Measurements from ENCODE around the gene MYBPH.

MYBPH gene

GRCh38 chr1:203216274-203217138 is 40.9 kb upstream of the MYBPH start:
- H3K27me3 ChIP-seq (ENCODE audit: control insufficient read depth in 3 of 3, insufficient read depth in 3 of 3, low read depth in 1 of 3, low read length in 3 of 3), result peaks cover 0 to 56% (median 0%) of the 10 kb centered on the region in 3 experiments
- no peaks in the 10 kb centered on the region for H3K36me3 ChIP-seq (replicated peaks in 1 of 2; ENCODE audit: control insufficient read depth in 2 of 2, insufficient read depth in 2 of 2, low read length in 2 of 2)
- H3K14ac ChIP-seq (ENCODE audit: low read length), result no peak overlapping the region
- H3K9me3 ChIP-seq (replicated peaks in 1 of 2; ENCODE audit: control insufficient read depth in 2 of 2, insufficient read depth in 1 of 2, low read depth in 1 of 2, low read length in 2 of 2), result no peaks in the 10 kb centered on the region
- no peak overlapping the region for H2BK15ac ChIP-seq (ENCODE audit: low read length)
- H3K9ac ChIP-seq (ENCODE audit: low read depth, low read length, poor library complexity), result no peak overlapping the region
- H2AFZ ChIP-seq (ENCODE audit: low read length), result no peak overlapping the region
- DNase-seq (ENCODE audit: low spot score), result peak; percentile 84
- H3K4ac ChIP-seq (ENCODE audit: low read length), result no peak overlapping the region
- no peak overlapping the region for H2BK120ac ChIP-seq (ENCODE audit: low read depth, low read length)
- H3K79me1 ChIP-seq (ENCODE audit: low read depth, low read length), result no peaks in the 10 kb centered on the region
- peaks cover 0 to 6% of the 10 kb centered on the region in 2 donors for H3K4me1 ChIP-seq (ENCODE audit: control insufficient read depth in 2 of 2, insufficient read depth in 1 of 2, low read depth in 1 of 2, low read length in 2 of 2)
- no peak overlapping the region for H3K18ac ChIP-seq (ENCODE audit: low read length)
- no peak overlapping the region for H4K91ac ChIP-seq (ENCODE audit: low read depth, low read length, poor library complexity)
- H2BK5ac ChIP-seq (ENCODE audit: low read length), result peak overlapping the region; percentile 14
- no peak overlapping the region for H3K23ac ChIP-seq (ENCODE audit: low read depth, low read length, poor library complexity)
- H3K27ac ChIP-seq (replicated peaks; ENCODE audit: low read length), result no peak overlapping the region
- H2BK12ac ChIP-seq (ENCODE audit: low read length), result no peak overlapping the region
- WGBS, 2 donors (ENCODE audit: extremely low coverage in 2 of 2, insufficient read length in 2 of 2, insufficient replicate concordance in 1 of 2), result no CpG with 5 or more reads among the region's 19 CpGs
- no peak overlapping the region for H3K4me3 ChIP-seq (ENCODE audit: low read length in 2 of 2)
- no peak overlapping the region for H4K8ac ChIP-seq (ENCODE audit: low read depth, low read length)
- peak overlapping the region; percentile 8 for H2AK5ac ChIP-seq (ENCODE audit: low read depth, low read length)
- no peak overlapping the region for H3K4me2 ChIP-seq (ENCODE audit: insufficient read depth, low read length, poor library complexity, severe bottlenecking)

GRCh38 chr1:203215573-203215972 is 39.9 kb upstream of the MYBPH start:
- Histone ChIP-seq H3K9ac (ENCODE audit: low read depth, low read length, poor library complexity) (no peak overlapping the region), H4K91ac (ENCODE audit: low read depth, low read length, poor library complexity) (no peak overlapping the region), H2BK12ac (ENCODE audit: low read length) (no peak overlapping the region), H2BK5ac (ENCODE audit: low read length) (no peak overlapping the region), H3K4ac (ENCODE audit: low read length) (no peak overlapping the region), H3K18ac (ENCODE audit: low read length) (no peak overlapping the region), H3K36me3 (replicated peaks in 1 of 2; ENCODE audit: control insufficient read depth in 2 of 2, insufficient read depth in 2 of 2, low read length in 2 of 2) (no peaks in the 10 kb centered on the region), H2BK15ac (ENCODE audit: low read length) (no peak overlapping the region), H3K9me3 (replicated peaks in 1 of 2; ENCODE audit: control insufficient read depth in 2 of 2, insufficient read depth in 1 of 2, low read depth in 1 of 2, low read length in 2 of 2) (no peaks in the 10 kb centered on the region), H3K4me3 (ENCODE audit: low read length in 2 of 2) (no peak overlapping the region), H2AFZ (ENCODE audit: low read length) (no peak overlapping the region), H3K14ac (ENCODE audit: low read length) (no peak overlapping the region), H3K79me1 (ENCODE audit: low read depth, low read length) (no peaks in the 10 kb centered on the region), H3K27me3 (ENCODE audit: control insufficient read depth in 3 of 3, insufficient read depth in 3 of 3, low read depth in 1 of 3, low read length in 3 of 3) (peaks cover 0 to 51% (median 0%) of the 10 kb centered on the region in 3 experiments), H4K8ac (ENCODE audit: low read depth, low read length) (no peak overlapping the region), H3K23ac (ENCODE audit: low read depth, low read length, poor library complexity) (peak overlapping the region; percentile 3), H3K4me1 (ENCODE audit: control insufficient read depth in 2 of 2, insufficient read depth in 1 of 2, low read depth in 1 of 2, low read length in 2 of 2) (peaks cover 0 to 6% of the 10 kb centered on the region in 2 donors), H2BK120ac (ENCODE audit: low read depth, low read length) (no peak overlapping the region), H3K27ac (replicated peaks; ENCODE audit: low read length) (no peak overlapping the region), H3K4me2 (ENCODE audit: insufficient read depth, low read length, poor library complexity, severe bottlenecking) (no peak overlapping the region), H2AK5ac (ENCODE audit: low read depth, low read length) (no peak overlapping the region)
- no peak for DNase-seq (ENCODE audit: low spot score)
- WGBS, 2 donors (ENCODE audit: extremely low coverage in 2 of 2, insufficient read length in 2 of 2, insufficient replicate concordance in 1 of 2), result no CpG with 5 or more reads among the region's 9 CpGs

- no peak overlapping the region for H3K27ac ChIP-seq (replicated peaks; ENCODE audit: low read length)
These were observed 39.2 kb upstream of the MYBPH start for GRCh38 chr1:203214871-203215270.

GRCh38 chr1:203213126-203213525 is 37.5 kb upstream of the MYBPH start:
- H3K27ac ChIP-seq (replicated peaks; ENCODE audit: low read length), result no peak overlapping the region
- no CpG with 5 or more reads among the region's 6 CpGs for WGBS, 2 donors (ENCODE audit: extremely low coverage in 2 of 2, insufficient read length in 2 of 2, insufficient replicate concordance in 1 of 2)
- peak overlapping the region; percentile 23 for H3K23ac ChIP-seq (ENCODE audit: low read depth, low read length, poor library complexity)
- H2BK120ac ChIP-seq (ENCODE audit: low read depth, low read length), result no peak overlapping the region
- H3K9ac ChIP-seq (ENCODE audit: low read depth, low read length, poor library complexity), result no peak overlapping the region
- peak overlapping the region; percentile 33 for H2BK15ac ChIP-seq (ENCODE audit: low read length)
- H3K4me2 ChIP-seq (ENCODE audit: insufficient read depth, low read length, poor library complexity, severe bottlenecking), result no peak overlapping the region
- no peaks in the 10 kb centered on the region for H3K9me3 ChIP-seq (replicated peaks in 1 of 2; ENCODE audit: control insufficient read depth in 2 of 2, insufficient read depth in 1 of 2, low read depth in 1 of 2, low read length in 2 of 2)
- peaks cover 0 to 29% (median 0%) of the 10 kb centered on the region in 3 experiments for H3K27me3 ChIP-seq (ENCODE audit: control insufficient read depth in 3 of 3, insufficient read depth in 3 of 3, low read depth in 1 of 3, low read length in 3 of 3)
- H2BK12ac ChIP-seq (ENCODE audit: low read length), result no peak overlapping the region
- DNase-seq (ENCODE audit: low spot score), result no peak
- no peaks in the 10 kb centered on the region for H3K79me1 ChIP-seq (ENCODE audit: low read depth, low read length)
- peaks cover 0 to 6% of the 10 kb centered on the region in 2 donors for H3K4me1 ChIP-seq (ENCODE audit: control insufficient read depth in 2 of 2, insufficient read depth in 1 of 2, low read depth in 1 of 2, low read length in 2 of 2)
- H3K4ac ChIP-seq (ENCODE audit: low read length), result no peak overlapping the region
- no peak overlapping the region for H4K91ac ChIP-seq (ENCODE audit: low read depth, low read length, poor library complexity)
- no peak overlapping the region for H3K4me3 ChIP-seq (ENCODE audit: low read length in 2 of 2)
- no peak overlapping the region for H3K14ac ChIP-seq (ENCODE audit: low read length)
- H2BK5ac ChIP-seq (ENCODE audit: low read length), result no peak overlapping the region
- H3K36me3 ChIP-seq (replicated peaks in 1 of 2; ENCODE audit: control insufficient read depth in 2 of 2, insufficient read depth in 2 of 2, low read length in 2 of 2), result no peaks in the 10 kb centered on the region
- H4K8ac ChIP-seq (ENCODE audit: low read depth, low read length), result no peak overlapping the region
- peak overlapping the region; percentile 40 for H3K18ac ChIP-seq (ENCODE audit: low read length)
- no peak overlapping the region for H2AK5ac ChIP-seq (ENCODE audit: low read depth, low read length)
- no peak overlapping the region for H2AFZ ChIP-seq (ENCODE audit: low read length)

More at GRCh38 chr1:203214871-203215270, 39.2 kb upstream of the MYBPH start:
- no peak overlapping the region for H3K14ac ChIP-seq (ENCODE audit: low read length)
- no peak overlapping the region for H2AFZ ChIP-seq (ENCODE audit: low read length)
- H3K9me3 ChIP-seq (replicated peaks in 1 of 2; ENCODE audit: control insufficient read depth in 2 of 2, insufficient read depth in 1 of 2, low read depth in 1 of 2, low read length in 2 of 2), result no peaks in the 10 kb centered on the region
- no peak overlapping the region for H2BK12ac ChIP-seq (ENCODE audit: low read length)
- no peak for DNase-seq (ENCODE audit: low spot score)
- no peak overlapping the region for H3K18ac ChIP-seq (ENCODE audit: low read length)
- H4K8ac ChIP-seq (ENCODE audit: low read depth, low read length), result no peak overlapping the region
- H2AK5ac ChIP-seq (ENCODE audit: low read depth, low read length), result no peak overlapping the region
- H2BK120ac ChIP-seq (ENCODE audit: low read depth, low read length), result no peak overlapping the region
- no peak overlapping the region for H2BK5ac ChIP-seq (ENCODE audit: low read length)
- no CpG with 5 or more reads among the region's 7 CpGs for WGBS, 2 donors (ENCODE audit: extremely low coverage in 2 of 2, insufficient read length in 2 of 2, insufficient replicate concordance in 1 of 2)
- no peak overlapping the region for H3K4me2 ChIP-seq (ENCODE audit: insufficient read depth, low read length, poor library complexity, severe bottlenecking)
- H2BK15ac ChIP-seq (ENCODE audit: low read length), result peak overlapping the region; percentile 8
- H3K27me3 ChIP-seq (ENCODE audit: control insufficient read depth in 3 of 3, insufficient read depth in 3 of 3, low read depth in 1 of 3, low read length in 3 of 3), result peaks cover 0 to 44% (median 0%) of the 10 kb centered on the region in 3 experiments
- no peaks in the 10 kb centered on the region for H3K36me3 ChIP-seq (replicated peaks in 1 of 2; ENCODE audit: control insufficient read depth in 2 of 2, insufficient read depth in 2 of 2, low read length in 2 of 2)
- no peak overlapping the region for H3K4ac ChIP-seq (ENCODE audit: low read length)
- peaks cover 0 to 6% of the 10 kb centered on the region in 2 donors for H3K4me1 ChIP-seq (ENCODE audit: control insufficient read depth in 2 of 2, insufficient read depth in 1 of 2, low read depth in 1 of 2, low read length in 2 of 2)
- no peak overlapping the region for H3K23ac ChIP-seq (ENCODE audit: low read depth, low read length, poor library complexity)
- no peak overlapping the region for H3K4me3 ChIP-seq (ENCODE audit: low read length in 2 of 2)
- H4K91ac ChIP-seq (ENCODE audit: low read depth, low read length, poor library complexity), result no peak overlapping the region
- H3K79me1 ChIP-seq (ENCODE audit: low read depth, low read length), result no peaks in the 10 kb centered on the region
- H3K9ac ChIP-seq (ENCODE audit: low read depth, low read length, poor library complexity), result no peak overlapping the region

Data from neuronal stem cell (in vitro differentiated cells).